CD1c-positive myeloid dendritic cell (primary cell): ENCODE measurements around the gene FCHSD2.
"Not testable (repeated sequence)": the region's sequence is repeated elsewhere in the genome, so short reads cannot be mapped to it uniquely, and the experiment has no call there.

Experiments used
- DNase-seq: peaks from one replicate; pipeline ENCODE4 v3.0.0-alpha.2; 2016; ENCODE audit errors: extremely low spot score

Gene FCHSD2

GRCh38 chr11:73059915-73060314, 82.2 kb downstream of the FCHSD2 start:
- DNase-seq = no peak

GRCh38 chr11:73058989-73059674, 83.0 kb downstream of the FCHSD2 start:
- DNase-seq = no peak

GRCh38 chr11:73055655-73056354, 86.3 kb downstream of the FCHSD2 start:
- no peak for DNase-seq

- DNase-seq = no peak
Observed at GRCh38 chr11:73055002-73055401, 87.1 kb downstream of the FCHSD2 start.

- DNase-seq = no peak
Observed at GRCh38 chr11:73053964-73054363, 88.2 kb downstream of the FCHSD2 start.

GRCh38 chr11:73048446-73048845, 93.7 kb downstream of the FCHSD2 start:
- DNase-seq = no peak

- DNase-seq = peak; percentile 53
Observed at GRCh38 chr11:73047773-73048371, 94.2 kb downstream of the FCHSD2 start.

- DNase-seq = no peak
Observed at GRCh38 chr11:73040046-73040445, 102.1 kb downstream of the FCHSD2 start.

GRCh38 chr11:73034777-73035176, 107.3 kb downstream of the FCHSD2 start:
- DNase-seq = no peak

GRCh38 chr11:73034331-73034730, 107.8 kb downstream of the FCHSD2 start:
- peak; percentile 25 for DNase-seq

GRCh38 chr11:73030130-73030529, 112.0 kb downstream of the FCHSD2 start:
- no peak for DNase-seq

GRCh38 chr11:73029403-73029802, 112.7 kb downstream of the FCHSD2 start:
- DNase-seq = no peak

- peak; percentile 82 for DNase-seq
Observed at GRCh38 chr11:73028611-73029010, 113.5 kb downstream of the FCHSD2 start.

- not testable (repeated sequence) for DNase-seq
Observed at GRCh38 chr11:73027840-73028239, 114.3 kb downstream of the FCHSD2 start.

- DNase-seq = no peak
Observed at GRCh38 chr11:73024639-73025038, 117.5 kb downstream of the FCHSD2 start.

- DNase-seq = no peak
Observed at GRCh38 chr11:73019996-73020395, 122.1 kb downstream of the FCHSD2 start.

GRCh38 chr11:73019449-73019848, 122.7 kb downstream of the FCHSD2 start:
- no peak for DNase-seq

- no peak for DNase-seq
Observed at GRCh38 chr11:73018856-73019255, 123.3 kb downstream of the FCHSD2 start.

- DNase-seq = no peak
Observed at GRCh38 chr11:73017024-73017751, 124.9 kb downstream of the FCHSD2 start.

GRCh38 chr11:73013021-73013420, 129.1 kb downstream of the FCHSD2 start:
- no peak for DNase-seq

- DNase-seq = no peak
Observed at GRCh38 chr11:73012121-73012863, 129.8 kb downstream of the FCHSD2 start.
